SK-N-SH treated with all-trans-retinoic acid at 6 μM for 48 hours (cell line): ENCODE data around the gene OR10P1.

ENCODE experiments used
- ATAC-seq: fragments of 200-7000 bp; cut with Tn5 transposase; 3 replicates; pipeline ENCODE4 v1.9.1; 2020; ENCODE audit warnings: mild to moderate bottlenecking, moderate library complexity
- ARNTL ChIP-seq: fragments of 450-650 bp; formaldehyde crosslinking; IDR thresholded peaks from 2 replicates; pipeline ENCODE4 v1.5.0; 2020; ENCODE audit warnings: low read depth, mild to moderate bottlenecking, moderate library complexity, borderline replicate concordance
- BACH2 ChIP-seq: fragments of 250-450 bp; sonication (Bioruptor Pico); IDR thresholded peaks from 2 replicates; pipeline ENCODE4 v1.9.0; 2021; ENCODE audit warnings: mild to moderate bottlenecking, borderline replicate concordance
- CREB5 ChIP-seq: fragments of 250-450 bp; sonication (Bioruptor Pico); IDR thresholded peaks from 2 replicates; pipeline ENCODE4 v1.5.1; 2020; ENCODE audit warnings: low read depth, mild to moderate bottlenecking, moderate library complexity
- CSDC2 ChIP-seq: fragments of 250-450 bp; sonication (Bioruptor Pico); IDR thresholded peaks from 2 replicates; pipeline ENCODE4 v1.5.0; 2020; ENCODE audit warnings: mild to moderate bottlenecking, moderate library complexity
- ESRRG ChIP-seq: fragments of 250-450 bp; sonication (Bioruptor Pico); IDR thresholded peaks from 2 replicates; pipeline ENCODE4 v1.6.1; 2021; ENCODE audit warnings: mild to moderate bottlenecking
- GLIS3 ChIP-seq: fragments of 250-450 bp; sonication (Bioruptor Pico); IDR thresholded peaks from 2 replicates; pipeline ENCODE4 v1.5.0; 2020; ENCODE audit warnings: mild to moderate bottlenecking, moderate library complexity
- OSR1 ChIP-seq: fragments of 250-450 bp; sonication (Bioruptor Pico); IDR thresholded peaks from 2 replicates; pipeline ENCODE4 v1.8.0; 2022; ENCODE audit warnings: moderate library complexity, mild to moderate bottlenecking, inconsistent platforms
- POU6F1 ChIP-seq: fragments of 250-450 bp; sonication (Bioruptor Pico); IDR thresholded peaks from 2 replicates; pipeline ENCODE4 v1.8.0; 2021; ENCODE audit warnings: low read depth, mild to moderate bottlenecking, moderate library complexity, borderline replicate concordance
- PPARA ChIP-seq: fragments of 250-450 bp; sonication (Bioruptor Pico); IDR thresholded peaks from 2 replicates; pipeline ENCODE4 v1.5.0; 2020; ENCODE audit warnings: mild to moderate bottlenecking, borderline replicate concordance
- RARB ChIP-seq: fragments of 250-450 bp; sonication (Bioruptor Pico); IDR thresholded peaks from 2 replicates; pipeline ENCODE4 v1.8.0; 2021; ENCODE audit warnings: mild to moderate bottlenecking, moderate library complexity
- SNAI2 ChIP-seq: fragments of 250-450 bp; sonication (Bioruptor Pico); IDR thresholded peaks from 2 replicates; pipeline ENCODE4 v1.5.0; 2020; ENCODE audit warnings: mild to moderate bottlenecking, moderate library complexity
- TCF4 ChIP-seq: fragments of 250-450 bp; sonication (Bioruptor Pico); IDR thresholded peaks from 2 replicates; pipeline ENCODE4 v1.8.0; 2021; ENCODE audit warnings: mild to moderate bottlenecking, moderate library complexity, borderline replicate concordance
- TOX ChIP-seq: fragments of 250-450 bp; sonication (Bioruptor Pico); IDR thresholded peaks from 2 replicates; pipeline ENCODE4 v1.8.0; 2021; ENCODE audit warnings: mild to moderate bottlenecking, moderate library complexity, borderline replicate concordance
- TSHZ2 ChIP-seq: fragments of 250-450 bp; sonication (Bioruptor Pico); IDR thresholded peaks from 2 replicates; pipeline ENCODE4 v1.5.0; 2020; ENCODE audit warnings: mild to moderate bottlenecking, moderate library complexity
- ZC3H10 ChIP-seq: fragments of 250-450 bp; sonication (Bioruptor Pico); IDR thresholded peaks from 2 replicates; pipeline ENCODE4 v1.5.1; 2021; ENCODE audit warnings: mild to moderate bottlenecking, moderate library complexity
- ZFP3 ChIP-seq: fragments of 250-450 bp; sonication (Bioruptor Pico); IDR thresholded peaks from 2 replicates; pipeline ENCODE4 v1.5.0; 2020; ENCODE audit warnings: mild to moderate bottlenecking, moderate library complexity
- ZNF565 ChIP-seq: fragments of 450-650 bp; formaldehyde crosslinking; conservative IDR thresholded peaks from 2 replicates; pipeline ENCODE4 v1.5.0; 2020; ENCODE audit warnings: low read depth, mild to moderate bottlenecking, moderate library complexity
- ZNF70 ChIP-seq: fragments of 450-650 bp; formaldehyde crosslinking; IDR thresholded peaks from 2 replicates; pipeline ENCODE4 v1.5.0; 2020; ENCODE audit warnings: mild to moderate bottlenecking, moderate library complexity
- ZNF8 ChIP-seq: fragments of 450-650 bp; formaldehyde crosslinking; IDR thresholded peaks from 2 replicates; pipeline ENCODE4 v1.5.0; 2020; ENCODE audit warnings: mild to moderate bottlenecking, moderate library complexity
- TF ChIP-seq, protein P1 (sequence below): fragments of 250-450 bp; sonication (Bioruptor Pico); IDR thresholded peaks from 2 replicates; pipeline ENCODE4 v1.8.0; 2020; ENCODE audit warnings: mild to moderate bottlenecking, moderate library complexity, borderline replicate concordance

The OR10P1 gene

GRCh38 chr12:55654511-55655214, 18.0 kb downstream of the OR10P1 start:
- TF ChIP-seq TSHZ2 (CRISPR knock-in tag) (no peak), RARB (CRISPR knock-in tag) (no peak), CREB5 (CRISPR knock-in tag) (no peak), ZC3H10 (CRISPR knock-in tag) (no peak), PPARA (CRISPR knock-in tag) (no peak), ZNF70 (CRISPR knock-in tag) (no peak), GLIS3 (no peak), ZNF565 (CRISPR knock-in tag) (no peak), ARNTL (CRISPR knock-in tag) (no peak), POU6F1 (CRISPR knock-in tag) (no peak), OSR1 (CRISPR knock-in tag) (no peak), BACH2 (CRISPR knock-in tag) (no peak), ESRRG (CRISPR knock-in tag) (no peak), ZFP3 (no peak), TCF4 (CRISPR knock-in tag) (no peak), TOX (CRISPR knock-in tag) (no peak), SNAI2 (CRISPR knock-in tag) (no peak), CSDC2 (CRISPR knock-in tag) (no peak)
- TF ChIP-seq, protein P1, sequence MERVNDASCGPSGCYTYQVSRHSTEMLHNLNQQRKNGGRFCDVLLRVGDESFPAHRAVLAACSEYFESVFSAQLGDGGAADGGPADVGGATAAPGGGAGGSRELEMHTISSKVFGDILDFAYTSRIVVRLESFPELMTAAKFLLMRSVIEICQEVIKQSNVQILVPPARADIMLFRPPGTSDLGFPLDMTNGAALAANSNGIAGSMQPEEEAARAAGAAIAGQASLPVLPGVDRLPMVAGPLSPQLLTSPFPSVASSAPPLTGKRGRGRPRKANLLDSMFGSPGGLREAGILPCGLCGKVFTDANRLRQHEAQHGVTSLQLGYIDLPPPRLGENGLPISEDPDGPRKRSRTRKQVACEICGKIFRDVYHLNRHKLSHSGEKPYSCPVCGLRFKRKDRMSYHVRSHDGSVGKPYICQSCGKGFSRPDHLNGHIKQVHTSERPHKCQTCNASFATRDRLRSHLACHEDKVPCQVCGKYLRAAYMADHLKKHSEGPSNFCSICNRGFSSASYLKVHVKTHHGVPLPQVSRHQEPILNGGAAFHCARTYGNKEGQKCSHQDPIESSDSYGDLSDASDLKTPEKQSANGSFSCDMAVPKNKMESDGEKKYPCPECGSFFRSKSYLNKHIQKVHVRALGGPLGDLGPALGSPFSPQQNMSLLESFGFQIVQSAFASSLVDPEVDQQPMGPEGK (CRISPR knock-in tag), result no peak
- no peak for ATAC-seq

DNA sequence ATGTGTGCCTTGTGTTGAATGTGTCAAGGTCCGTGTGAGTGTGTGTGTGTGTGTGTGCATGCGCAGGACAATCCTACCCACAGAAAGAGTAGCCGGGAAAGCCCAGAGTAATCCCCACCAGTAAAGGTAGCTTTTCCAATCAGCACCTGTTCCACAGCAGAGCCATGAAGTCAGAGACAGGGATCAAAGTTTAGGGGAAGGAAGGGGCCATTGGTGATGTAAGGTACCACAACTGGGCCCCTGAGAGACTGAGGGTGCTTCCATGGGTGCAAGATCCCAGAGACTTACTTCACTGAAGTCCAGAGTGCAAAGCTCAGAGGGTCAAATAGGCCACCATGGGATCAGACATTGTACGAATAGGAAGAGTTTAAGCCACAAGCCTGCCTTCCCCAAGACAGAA, 20.5 kb downstream of the OR10P1 start:
- TF ChIP-seq CREB5 (CRISPR knock-in tag), result no peak
- no peak for TF ChIP-seq ZNF565 (CRISPR knock-in tag)
- TF ChIP-seq, all 23 proteins: peak for 0
- ATAC-seq, result no peak

DNA sequence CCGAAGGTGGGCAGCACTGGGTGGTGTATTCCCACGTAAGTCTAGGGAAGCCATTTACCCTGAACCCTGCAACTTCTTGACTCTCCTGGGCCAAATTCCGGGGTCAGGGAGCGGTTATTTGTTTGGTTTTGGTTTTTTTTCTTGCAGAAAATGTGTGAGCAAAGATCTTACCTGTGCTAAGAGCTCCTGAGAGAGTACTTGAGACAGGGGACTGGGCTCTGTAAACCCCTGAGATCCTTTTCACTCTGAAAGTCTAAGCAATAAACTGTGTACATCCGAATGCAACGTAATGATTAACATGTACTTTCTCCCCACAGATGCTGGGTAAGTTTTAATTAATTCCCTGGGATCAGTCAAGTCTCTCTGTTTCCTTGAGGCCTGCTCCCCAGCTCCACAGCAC, 21.5 kb downstream of the OR10P1 start:
- TF ChIP-seq PPARA (CRISPR knock-in tag) (no peak), ZNF8 (CRISPR knock-in tag) (no peak)
- ATAC-seq, result no peak
